ENCODE measurements around the gene RENBP. TPM values are rescaled to one million over a fixed set of nuclear protein-coding genes. Genes with fewer than 3 reads are reported as not detected.

Gene RENBP
- total RNA-seq: 0.12 and 0.94 TPM in 2 replicates

DNA sequence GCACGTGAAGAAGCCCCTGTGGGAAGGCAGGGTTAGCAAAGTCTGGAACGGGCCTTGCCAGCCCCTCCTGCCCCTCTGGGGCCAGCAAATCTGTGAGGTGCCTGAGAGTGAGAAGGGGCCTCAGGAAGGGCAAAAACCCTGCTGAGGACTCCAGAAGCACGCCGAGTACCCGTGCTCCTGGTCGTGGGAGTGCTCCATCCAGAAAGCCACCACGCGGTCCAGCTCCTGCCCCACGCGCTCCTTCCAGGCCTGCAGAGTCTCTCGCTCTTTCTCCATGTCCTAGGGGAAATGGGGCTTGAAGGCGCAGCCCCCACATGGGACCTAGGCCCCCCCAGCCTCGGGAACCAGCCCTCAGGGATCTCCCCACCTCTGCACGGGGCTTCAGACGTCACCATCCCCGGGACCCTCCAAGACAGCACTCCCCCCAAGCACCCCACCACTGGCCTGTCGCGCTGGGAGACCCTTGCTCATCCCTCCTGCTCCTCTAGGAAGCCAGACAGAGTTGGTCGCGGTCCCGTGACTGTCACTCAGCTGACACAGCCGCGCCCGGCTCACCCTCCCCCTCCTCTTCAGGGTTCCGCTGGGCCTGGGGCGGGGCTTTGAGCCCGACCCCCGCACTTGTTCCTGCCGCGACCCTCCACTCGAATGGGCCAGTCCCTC, at the start of gene RENBP:
TSS of gene RENBP (minus strand) at position 504 of the 660 bp plus-strand sequence. CDS start at position 471, 33 bp downstream.

DNA sequence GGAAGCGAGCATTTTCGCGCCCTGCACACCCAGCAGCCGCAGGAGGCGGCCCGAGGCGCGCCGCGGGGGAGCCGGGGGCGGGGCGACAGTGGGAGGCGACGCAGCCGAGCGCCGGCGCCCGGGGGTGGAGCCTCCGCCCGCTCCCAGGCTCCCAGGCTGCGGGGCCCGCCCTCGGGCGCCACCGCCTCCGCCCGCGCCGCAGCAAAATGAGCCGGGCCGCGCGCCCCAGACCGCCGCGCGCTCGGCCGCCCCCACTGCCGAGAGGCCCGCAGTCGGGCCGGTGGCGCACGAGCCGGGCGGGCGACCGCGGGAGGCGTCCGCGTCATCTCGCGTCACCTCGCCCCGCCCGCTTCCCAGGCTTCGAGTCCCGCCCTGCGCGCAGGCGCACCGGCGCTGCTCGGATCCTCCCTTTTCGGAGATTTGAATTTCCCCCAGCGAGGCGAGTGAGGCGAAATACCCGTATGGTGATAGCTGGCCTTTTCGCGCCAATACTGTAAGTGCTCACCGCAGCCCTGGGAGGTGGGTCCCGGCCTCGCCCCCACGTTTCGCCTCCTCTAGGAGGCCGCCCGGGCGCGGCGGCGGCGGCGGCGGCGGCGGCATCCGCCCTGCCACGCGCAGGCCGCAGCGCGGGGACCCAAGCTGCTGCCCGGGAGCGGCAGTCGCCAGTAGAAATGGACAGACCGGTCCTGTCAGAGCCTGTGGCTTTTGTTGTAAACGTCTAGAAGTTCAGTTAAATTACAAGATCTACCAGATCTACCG, 28.1 kb upstream of the RENBP start, which contains the start of gene TMEM187:
TSS of gene TMEM187 (plus strand) at position 387 of the 759 bp plus-strand sequence. CDS start 9,309 bp downstream, outside the sequence.

DNA sequence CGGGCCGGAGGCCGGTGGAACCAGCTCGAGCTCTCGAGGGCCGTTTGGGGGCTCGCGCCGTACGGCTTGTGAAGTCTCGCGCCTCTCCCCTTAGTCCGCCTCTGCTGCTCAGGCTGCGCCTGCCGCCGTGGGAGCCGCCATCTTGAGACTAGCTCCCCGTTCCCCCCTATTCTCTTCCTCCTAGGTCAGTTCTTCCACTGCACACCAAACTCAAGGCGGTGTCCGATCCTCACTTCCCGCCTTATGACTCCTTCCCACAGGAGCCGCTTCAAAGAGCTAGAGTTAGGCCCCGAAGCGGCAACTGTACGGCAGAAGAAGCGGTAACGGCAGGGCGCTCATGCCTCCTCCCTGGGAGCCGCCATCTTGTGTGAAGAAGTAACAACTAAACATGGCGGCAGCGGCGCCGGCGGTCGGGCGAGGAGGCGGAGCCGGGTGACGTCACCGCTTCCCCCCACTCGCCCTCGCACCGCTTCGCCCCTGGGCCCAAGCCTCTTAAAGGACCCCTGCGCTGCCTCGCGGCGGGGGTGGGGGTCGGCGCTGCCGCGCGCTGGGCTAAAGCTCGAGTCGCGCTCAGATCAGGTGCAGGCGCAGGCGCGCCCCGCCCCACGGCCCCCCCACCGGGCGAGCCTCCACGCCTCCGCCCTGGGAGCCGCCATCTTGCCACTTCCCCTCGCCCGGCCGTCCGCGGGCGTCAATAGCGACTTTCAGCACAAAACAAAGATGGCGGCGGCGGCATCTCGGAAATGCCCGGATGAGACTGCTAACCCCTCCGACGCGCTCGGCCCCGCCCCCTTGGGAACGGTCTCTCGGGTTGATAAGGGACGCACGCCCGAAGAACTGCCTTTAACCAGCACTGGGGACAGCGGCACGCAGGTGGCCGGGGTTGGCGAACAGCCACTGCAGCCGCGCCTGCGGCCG, 27.3 kb upstream of the RENBP start, which contains the start of gene HCFC1:
TSS of gene HCFC1 (minus strand) at position 369 of the 918 bp plus-strand sequence. CDS start 978 bp downstream, outside the sequence.

DNA sequence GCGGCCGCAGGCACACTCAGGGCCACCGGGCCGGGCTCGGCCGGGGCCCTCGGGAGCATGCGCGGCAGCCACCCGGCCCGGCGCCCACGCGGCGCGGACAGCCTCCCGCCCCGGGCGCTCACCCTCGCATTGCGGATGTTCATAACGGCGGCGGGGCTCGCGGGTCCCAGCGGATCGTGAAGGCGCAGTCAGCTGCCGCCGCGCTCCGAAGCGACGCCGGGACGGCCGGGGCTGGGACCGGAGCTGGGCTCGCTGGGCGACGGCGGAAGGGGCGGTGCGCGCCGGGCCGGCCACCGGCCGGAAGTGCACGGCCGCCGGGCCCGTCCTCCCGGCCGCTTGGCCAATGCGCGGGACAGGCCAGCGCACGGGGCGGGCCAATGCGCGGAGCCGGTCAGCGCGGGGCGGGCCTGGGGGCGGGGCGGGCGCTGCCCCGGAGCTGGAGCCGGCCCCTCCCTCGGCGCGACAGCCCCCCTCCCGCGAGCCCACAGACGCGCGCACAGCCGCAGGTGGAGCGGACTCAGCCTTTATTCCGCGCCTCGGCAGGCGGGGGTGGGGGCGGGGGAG, 9.6 kb downstream of the RENBP start, which contains the start of gene NAA10:
TSS of gene NAA10 (minus strand) at position 276 of the 564 bp plus-strand sequence. CDS start at position 143, 133 bp downstream.

DNA sequence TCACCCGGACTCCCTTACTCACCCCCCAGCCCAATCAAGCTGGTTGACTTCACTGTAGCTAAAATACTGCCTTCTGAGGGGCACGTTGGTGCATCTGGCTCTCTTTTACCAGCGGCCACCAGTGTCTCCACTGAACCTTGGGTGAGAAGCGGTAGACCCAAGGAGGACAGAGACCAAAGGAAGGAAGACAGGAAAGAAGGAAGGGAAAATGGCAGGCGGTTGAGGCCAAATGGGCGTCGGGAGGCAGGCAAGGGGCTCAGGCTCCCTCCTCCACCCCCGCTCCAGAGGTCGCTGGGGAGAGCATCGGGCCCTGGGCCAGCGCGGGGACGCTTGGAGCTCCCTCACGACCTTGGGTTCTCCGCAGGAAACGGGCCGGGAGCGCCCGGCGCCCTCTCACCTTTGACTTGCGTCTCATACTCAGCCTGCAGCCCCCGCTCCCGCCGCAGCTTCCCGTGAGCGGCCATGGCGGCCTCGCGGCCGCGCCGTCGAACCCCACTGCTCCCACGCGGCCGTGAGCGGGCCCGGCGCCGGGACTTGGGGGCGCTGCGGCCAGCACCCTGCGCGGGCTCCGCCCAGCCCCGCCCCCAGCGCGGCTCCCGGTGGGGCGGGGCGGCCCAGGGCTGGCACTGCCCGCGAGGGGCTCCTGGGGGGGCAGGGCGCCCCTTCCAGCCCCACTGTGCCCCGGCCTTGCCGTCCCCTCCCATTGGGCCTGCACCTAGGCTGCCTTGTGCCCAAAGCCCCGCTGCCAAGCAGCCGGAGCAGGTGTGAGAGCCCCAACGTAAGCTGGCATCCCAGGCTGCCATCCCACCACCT, 18.5 kb downstream of the RENBP start, which contains the start of gene ARHGAP4:
TSS of gene ARHGAP4 (minus strand) at position 526 of the 813 bp plus-strand sequence. CDS start at position 464, 62 bp downstream.

DNA sequence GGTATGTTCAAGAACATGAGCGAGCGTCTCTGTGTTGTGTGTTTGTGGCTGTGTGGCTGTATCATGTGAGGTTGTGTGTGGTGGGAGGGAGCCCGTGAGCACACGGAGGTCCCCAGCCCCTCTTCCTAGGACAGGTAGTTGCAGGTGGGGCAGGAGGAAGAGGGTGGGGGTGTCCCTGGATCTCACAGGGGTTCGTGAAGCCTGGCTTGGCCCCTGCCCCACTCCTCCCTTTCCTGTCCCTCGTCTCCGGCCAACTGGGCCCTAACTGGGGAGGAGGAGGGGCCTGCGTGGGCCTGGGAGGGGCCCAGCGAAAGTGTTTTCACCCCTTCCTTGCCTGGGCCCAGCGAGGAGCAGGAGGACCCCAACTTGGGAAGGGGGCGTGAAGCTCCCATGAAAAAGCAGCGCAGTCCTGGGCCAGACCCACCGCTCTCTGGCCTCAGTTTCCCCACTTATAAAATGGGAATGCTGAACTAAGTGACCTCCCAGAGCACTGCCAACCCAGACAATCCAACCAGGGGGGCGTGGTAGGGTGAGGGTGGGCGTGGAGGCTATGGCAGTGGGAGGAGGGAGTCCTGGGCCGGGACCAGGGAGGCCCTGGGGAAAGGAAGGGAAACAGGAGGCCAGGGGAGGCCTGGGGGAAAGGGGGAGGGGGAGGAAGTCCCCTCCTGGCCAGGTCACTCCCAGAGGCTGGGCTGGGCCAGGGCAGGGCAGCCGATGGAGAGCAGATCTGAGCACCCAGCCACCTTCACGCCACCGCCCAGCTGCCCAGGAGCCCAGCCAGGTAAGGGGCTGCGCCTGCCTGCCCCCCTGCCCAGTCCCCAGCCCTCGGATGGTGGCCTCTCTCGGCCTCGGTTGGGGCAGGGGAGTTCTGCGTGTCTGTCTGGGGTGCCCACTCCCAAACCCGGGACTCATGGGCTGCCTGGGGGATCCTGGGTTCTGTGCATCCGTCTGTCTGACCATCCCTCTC, 40.2 kb downstream of the RENBP start, which contains the start of gene AVPR2:
TSS of gene AVPR2 (plus strand) at position 683 of the 967 bp plus-strand sequence. CDS start 473 bp downstream, outside the sequence.

DNA sequence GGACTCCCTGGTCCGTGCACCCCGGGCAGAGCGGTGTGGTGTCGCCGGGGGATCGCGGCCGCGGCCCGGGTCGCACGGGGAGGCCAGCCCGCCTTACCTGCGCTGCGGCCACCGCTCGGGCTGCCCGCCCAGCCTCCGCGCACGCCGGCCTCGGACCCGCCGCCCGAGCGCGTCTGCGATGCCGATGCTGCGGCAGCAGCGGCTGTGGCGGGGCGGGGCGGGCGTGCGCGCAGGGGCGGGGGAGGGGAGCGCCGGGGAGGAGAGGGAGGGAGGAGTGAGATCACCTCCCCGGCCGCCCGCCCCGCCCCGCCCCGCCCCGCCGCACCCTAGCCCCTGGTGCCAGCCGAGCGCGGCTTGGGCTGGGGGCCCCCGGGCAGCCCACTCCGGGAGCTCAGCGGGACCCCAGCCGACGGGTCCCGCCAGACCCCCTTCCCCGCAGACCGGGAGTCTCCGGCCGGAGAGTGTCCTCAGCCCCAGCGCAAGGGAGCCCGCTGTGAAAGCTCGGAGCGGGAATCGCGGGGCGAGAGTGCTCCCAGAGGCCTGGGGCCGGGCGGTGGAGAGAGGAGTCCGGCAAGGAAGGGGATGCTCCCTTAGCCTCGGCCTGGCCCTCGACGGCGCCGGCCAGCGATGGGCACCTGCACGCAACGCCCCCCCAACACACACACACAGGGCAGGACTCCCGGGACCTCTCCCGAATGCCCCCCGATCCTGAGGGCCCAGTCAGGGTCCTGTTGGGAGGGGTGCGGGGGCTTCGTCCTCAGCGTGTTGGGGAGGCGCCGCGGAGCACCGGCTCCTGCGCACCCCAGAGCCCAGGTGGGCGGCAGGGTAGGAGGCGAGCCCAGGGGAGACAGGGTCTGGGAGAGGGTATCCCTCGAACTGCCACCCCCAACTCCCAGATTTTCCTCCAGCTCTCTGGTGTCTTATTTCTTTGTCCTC, 58.2 kb downstream of the RENBP start, which contains the start of gene L1CAM:
TSS of gene L1CAM (minus strand) at position 206 of the 936 bp plus-strand sequence. CDS start 10,337 bp downstream, outside the sequence.

Other genes with a start within 250 kb of the RENBP start
- 79.2 and 110 TPM in 2 replicates for gene BCAP31, start 220.3 kb downstream of the RENBP start, total RNA-seq
- gene ABCD1, start 219.8 kb downstream of the RENBP start, total RNA-seq: 12.9 and 16.3 TPM in 2 replicates
- gene PLXNB3, start 180.4 kb downstream of the RENBP start, total RNA-seq: 1.6 and 7.5 TPM in 2 replicates
- gene SRPK3, start 163.6 kb downstream of the RENBP start, total RNA-seq: under 0.01 and 1.6 TPM in 2 replicates
- 80.7 and 86.6 TPM in 2 replicates for gene IDH3G, start 150.3 kb downstream of the RENBP start, total RNA-seq
- gene SSR4, start 150.0 kb downstream of the RENBP start, total RNA-seq: 256 and 443 TPM in 2 replicates
- 1.0 and 5.1 TPM in 2 replicates for gene PDZD4, start 114.1 kb downstream of the RENBP start, total RNA-seq
- gene L1CAM, start 58.5 kb downstream of the RENBP start, total RNA-seq: 0.34 and 0.47 TPM in 2 replicates
- 0.12 TPM in 1 of 2 replicates, not detected in the other for gene AVPR2, start 40.0 kb downstream of the RENBP start, total RNA-seq
- gene ARHGAP4, start 18.4 kb downstream of the RENBP start, total RNA-seq: 0.58 and 4.5 TPM in 2 replicates
- gene NAA10, start 9.6 kb downstream of the RENBP start, total RNA-seq: 89.0 and 90.2 TPM in 2 replicates
- gene HCFC1, start 27.2 kb upstream of the RENBP start, total RNA-seq: 28.7 and 31.3 TPM in 2 replicates
- gene TMEM187, start 28.1 kb upstream of the RENBP start, total RNA-seq: 6.9 and 11.8 TPM in 2 replicates
- gene IRAK1, start 75.3 kb upstream of the RENBP start, total RNA-seq: 86.6 and 190 TPM in 2 replicates
- gene MECP2, start 153.1 kb upstream of the RENBP start, total RNA-seq: 17.6 and 19.4 TPM in 2 replicates
- gene OPN1LW, start 199.6 kb upstream of the RENBP start, total RNA-seq: not detected in 2 replicates
- gene OPN1MW, start 238.0 kb upstream of the RENBP start, total RNA-seq: not detected in 2 replicates